GM23248 (cell line): ENCODE data around the gene SPAG7.

Experiments
- EZH2 ChIP-seq: fragments of 200-600 bp; sonication (generic); IDR thresholded peaks from 2 replicates; pipeline ENCODE4 v1.6.1; 2018; ENCODE audit warnings: antibody characterized with exemption, mild to moderate bottlenecking; ENCODE audit not compliant: insufficient read depth, poor library complexity, severe bottlenecking
- EZH2phosphoT487 ChIP-seq: fragments of 200-600 bp; sonication (generic); IDR thresholded peaks from 2 replicates; pipeline ENCODE4 v1.6.1; 2018; ENCODE audit warnings: antibody characterized with exemption, moderate library complexity, mild to moderate bottlenecking, low read depth; ENCODE audit not compliant: insufficient read depth

- TF ChIP-seq EZH2phosphoT487 (no peak), EZH2 (no peak)
These were observed 31.2 kb downstream of the SPAG7 start for GRCh38 chr17:4936436-4936835.
